Endothelial cell of umbilical vein (primary cell): ENCODE data around the gene STARD3NL. TPM values are rescaled to one million over a fixed set of nuclear protein-coding genes. Genes with fewer than 3 reads are reported as not detected.

Experiments
- BruUV-seq: library from RNA; stranded (reverse); fragments of 400-500 nt; replicated peaks from 2 replicates; lab custom pipeline; 2021; lab: Mats Ljungman, UMichigan
- CTCF ChIA-PET: fragments of 300-600, 350-600 bp; sonication (Branson Sonifier 250); formaldehyde crosslinking; loops from one replicate; lab custom pipeline; 2021; ENCODE audit warnings: antibody characterized with exemption, inconsistent platforms; lab: Charles Lee
- POLR2A ChIA-PET: fragments of 300-600, 350-600 bp; sonication (Branson Sonifier 250); formaldehyde crosslinking; loops from one replicate; lab custom pipeline; 2021; ENCODE audit warnings: antibody characterized with exemption, inconsistent platforms; lab: Charles Lee
- DNase-seq: peaks from one replicate; pipeline ENCODE4 v3.0.0-alpha.2; 2011; ENCODE audit warnings: low read depth, low spot score
- FAIRE-seq: peaks from 2 replicates; lab custom pipeline; 2011; peaks lifted over from hg19 to GRCh38; lab: Jason Lieb, UNC
- H2AFZ ChIP-seq: 2 replicates; pipeline ENCODE4 v1.6.0; 2012; ENCODE audit warnings: low read depth, low read length, control low read depth, inconsistent platforms
- H3K27ac ChIP-seq: 2 replicates; pipeline ENCODE4 v1.5.1; 2011; ENCODE audit warnings: low read depth, mild to moderate bottlenecking, control low read depth, low read length, moderate library complexity; ENCODE audit not compliant: insufficient read depth
- H3K27me3 ChIP-seq, 2 experiments: 2 replicates each; pipeline versions ENCODE4 v1.6.0 to v1.6.1; 2011; ENCODE audit warnings: low read length in 2 of 2, mixed read lengths in 1 of 2; ENCODE audit not compliant: control insufficient read depth in 2 of 2, insufficient read depth in 2 of 2
- H3K36me3 ChIP-seq, 2 experiments: 2 replicates in 1 of 2; 3 replicates in 1 of 2; pipeline ENCODE4 v1.5.1; 2011; ENCODE audit warnings: low read length in 2 of 2, mild to moderate bottlenecking in 1 of 2, moderate library complexity in 1 of 2; ENCODE audit not compliant: control insufficient read depth in 2 of 2, insufficient read depth in 2 of 2; ENCODE audit errors: extremely low read depth in 1 of 2
- H3K4me1 ChIP-seq: 3 replicates; pipeline ENCODE4 v1.5.1; 2011; ENCODE audit warnings: mild to moderate bottlenecking, low read length; ENCODE audit not compliant: control insufficient read depth, insufficient read depth; ENCODE audit errors: extremely low read depth
- H3K4me2 ChIP-seq: 2 replicates; pipeline ENCODE4 v1.6.1; 2011; ENCODE audit warnings: low read length, control low read depth, mixed read lengths; ENCODE audit not compliant: insufficient read depth
- H3K4me3 ChIP-seq, 3 experiments: fragments of 200-600 bp in 1 of 3; sonication (generic), shearing (Covaris generic) in 1 of 3; replicated peaks in 1 of 3; 2 replicates each; pipeline ENCODE4 v1.5.1; 2011 to 2016; ENCODE audit warnings: control low read depth in 3 of 3, low read length in 3 of 3, mild to moderate bottlenecking in 2 of 3, inconsistent platforms in 1 of 3, low read depth in 1 of 3, moderate library complexity in 1 of 3; ENCODE audit not compliant: insufficient read depth in 1 of 3
- H3K79me2 ChIP-seq: 2 replicates; pipeline ENCODE4 v1.6.0; 2012; ENCODE audit warnings: low read length, inconsistent platforms; ENCODE audit not compliant: control insufficient read depth, insufficient read depth
- H3K9ac ChIP-seq: replicated peaks from 2 replicates; pipeline ENCODE3; 2011; ENCODE audit warnings: low read length, control low read depth; ENCODE audit not compliant: insufficient read depth; ENCODE audit errors: extremely low read depth
- H3K9me1 ChIP-seq: replicated peaks from 3 replicates; pipeline ENCODE4 v1.6.0; 2011; ENCODE audit warnings: mild to moderate bottlenecking, low read length; ENCODE audit not compliant: control insufficient read depth, insufficient read depth; ENCODE audit errors: extremely low read depth
- H3K9me3 ChIP-seq: replicated peaks from 2 replicates; pipeline ENCODE4 v1.5.1; 2012; ENCODE audit warnings: low read length, inconsistent platforms; ENCODE audit not compliant: control insufficient read depth, insufficient read depth
- H4K20me1 ChIP-seq: replicated peaks from 2 replicates; pipeline ENCODE3; 2011; ENCODE audit warnings: mild to moderate bottlenecking, low read length; ENCODE audit not compliant: control insufficient read depth, insufficient read depth; ENCODE audit errors: extremely low read depth
- EZH2 ChIP-seq: IDR thresholded peaks from 2 replicates; pipeline ENCODE4 v1.6.1; 2012; ENCODE audit warnings: borderline replicate concordance, low read depth, mild to moderate bottlenecking, moderate library complexity, low read length, inconsistent platforms; ENCODE audit not compliant: severe bottlenecking
- FOS ChIP-seq: IDR thresholded peaks from 2 replicates; pipeline ENCODE4 v1.6.1; 2011; ENCODE audit warnings: mild to moderate bottlenecking, low read length, moderate library complexity, borderline replicate concordance; ENCODE audit not compliant: insufficient read depth
- GATA2 ChIP-seq: IDR thresholded peaks from 2 replicates; pipeline ENCODE4 v1.7.0; 2011; ENCODE audit warnings: low read depth, mild to moderate bottlenecking, moderate library complexity, mixed read lengths, low read length; ENCODE audit not compliant: insufficient read length, insufficient read depth
- JUN ChIP-seq: IDR thresholded peaks from 2 replicates; pipeline ENCODE4 v1.6.1; 2011; ENCODE audit warnings: borderline replicate concordance, low read depth; ENCODE audit not compliant: insufficient read length, insufficient read depth
- MYC ChIP-seq: IDR thresholded peaks from one replicate; pipeline ENCODE4 v1.6.1; 2011; ENCODE audit warnings: mild to moderate bottlenecking, low read depth, low read length
- POLR2A ChIP-seq: IDR thresholded peaks from 2 replicates; pipeline ENCODE4 v1.6.1; 2012; ENCODE audit warnings: low read depth, mild to moderate bottlenecking, control low read depth, low read length
- POLR2AphosphoS5 ChIP-seq: IDR thresholded peaks from 2 replicates; pipeline ENCODE4 v1.6.1; 2012; ENCODE audit warnings: low read depth, mild to moderate bottlenecking, control low read depth, low read length, moderate library complexity; ENCODE audit not compliant: insufficient read depth
- dilution Hi-C: fragments of 300-500 bp; cut with MboI; formaldehyde crosslinking; loops from one replicate; pipeline ENCODE4 v1.15.0; 2019; ENCODE audit warnings: low sequenced_read_pairs; ENCODE audit not compliant: extremely low pct_ligation_motif_present
- intact Hi-C: fragments of 100-400 bp; cut with micrococcal nuclease; formaldehyde crosslinking; loops from one replicate; pipeline ENCODE4 v1.10.0; 2022
- polyA plus RNA-seq, 4 experiments: library from polyadenylated mRNA; depleted of rRNA in 3 of 4; stranded (reverse) in 3 of 4; unstranded in 1 of 4; fragments of >200 nt; gene quantifications; 2 replicates each; pipeline versions ENCODE4 v1.2.1 to v1.2.3, GENCODE V29; 2011 to 2012; ENCODE audit warnings: missing spikeins in 1 of 4
- total RNA-seq: library from RNA; stranded (reverse); gene quantifications from 2 replicates; pipeline ENCODE4 v1.2.3, GENCODE V29; 2021
- TF ChIP-seq, protein P1 (sequence below): IDR thresholded peaks from 2 replicates; pipeline ENCODE4 v1.6.1; 2011; ENCODE audit not compliant: insufficient read depth, insufficient read length
- TF ChIP-seq, protein P2 (sequence below), 2 donors: IDR thresholded peaks; 1 replicate in 1 of 2; 2 replicates in 1 of 2; pipeline ENCODE4 v1.5.1; 2011; ENCODE audit warnings: low read length in 2 of 2, mild to moderate bottlenecking in 2 of 2, moderate library complexity in 2 of 2, control low read depth in 1 of 2, inconsistent platforms in 1 of 2, low read depth in 1 of 2; ENCODE audit not compliant: insufficient read depth in 1 of 2; ENCODE audit errors: extremely low read depth in 1 of 2

STARD3NL gene
- total and polyA plus RNA-seq, 2 donors (not counting 3 experiments of a cell fraction or from before 2014, with no cell fraction given), result 52.8 to 73.6 TPM

DNA sequence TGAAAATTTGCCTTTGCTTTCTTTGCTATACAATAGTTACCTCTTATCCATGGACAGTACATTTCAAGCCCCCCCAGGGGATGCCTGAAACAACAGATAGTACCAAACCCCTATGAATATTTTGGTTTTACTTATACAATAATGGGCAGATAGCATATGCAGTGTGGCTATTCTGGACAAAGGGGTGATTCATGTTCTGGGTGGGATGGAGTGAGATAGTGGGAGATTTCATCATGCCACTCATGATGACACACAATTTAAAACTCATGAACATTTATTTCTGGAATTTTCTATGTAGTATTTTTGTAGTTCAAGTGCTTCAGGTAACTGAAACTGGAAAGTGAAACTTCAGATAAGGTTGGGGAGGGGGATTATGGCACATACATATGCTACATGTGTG lies 12.0 kb downstream of the STARD3NL start:
- no peaks in the 10 kb centered on the region for H3K27me3 ChIP-seq
- intact Hi-C loops, result no loop called here
- POLR2A ChIA-PET, result no interaction called here
- H2AFZ ChIP-seq, result no peak overlapping the region
- H3K4me3 ChIP-seq, result no peak overlapping the region
- peaks cover 95% of the 10 kb centered on the region for H3K79me2 ChIP-seq
- DNase-seq (no peak), FAIRE-seq (no peak)
- peaks cover 9% of the 10 kb centered on the region for H4K20me1 ChIP-seq
- no peaks in the 10 kb centered on the region for H3K9me1 ChIP-seq
- no peak overlapping the region for H3K4me2 ChIP-seq
- TF ChIP-seq POLR2AphosphoS5 (no peak), JUN (no peak), POLR2A (no peak), EZH2 (no peak), MYC (no peak), FOS (no peak), GATA2 (no peak)
- TF ChIP-seq, protein P1, sequence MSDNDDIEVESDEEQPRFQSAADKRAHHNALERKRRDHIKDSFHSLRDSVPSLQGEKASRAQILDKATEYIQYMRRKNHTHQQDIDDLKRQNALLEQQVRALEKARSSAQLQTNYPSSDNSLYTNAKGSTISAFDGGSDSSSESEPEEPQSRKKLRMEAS, result no peak
- TF ChIP-seq, protein P2, sequence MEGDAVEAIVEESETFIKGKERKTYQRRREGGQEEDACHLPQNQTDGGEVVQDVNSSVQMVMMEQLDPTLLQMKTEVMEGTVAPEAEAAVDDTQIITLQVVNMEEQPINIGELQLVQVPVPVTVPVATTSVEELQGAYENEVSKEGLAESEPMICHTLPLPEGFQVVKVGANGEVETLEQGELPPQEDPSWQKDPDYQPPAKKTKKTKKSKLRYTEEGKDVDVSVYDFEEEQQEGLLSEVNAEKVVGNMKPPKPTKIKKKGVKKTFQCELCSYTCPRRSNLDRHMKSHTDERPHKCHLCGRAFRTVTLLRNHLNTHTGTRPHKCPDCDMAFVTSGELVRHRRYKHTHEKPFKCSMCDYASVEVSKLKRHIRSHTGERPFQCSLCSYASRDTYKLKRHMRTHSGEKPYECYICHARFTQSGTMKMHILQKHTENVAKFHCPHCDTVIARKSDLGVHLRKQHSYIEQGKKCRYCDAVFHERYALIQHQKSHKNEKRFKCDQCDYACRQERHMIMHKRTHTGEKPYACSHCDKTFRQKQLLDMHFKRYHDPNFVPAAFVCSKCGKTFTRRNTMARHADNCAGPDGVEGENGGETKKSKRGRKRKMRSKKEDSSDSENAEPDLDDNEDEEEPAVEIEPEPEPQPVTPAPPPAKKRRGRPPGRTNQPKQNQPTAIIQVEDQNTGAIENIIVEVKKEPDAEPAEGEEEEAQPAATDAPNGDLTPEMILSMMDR (IDR thresholded peaks at IDR 0.05; ENCODE audit: extremely low read depth in 1 of 2, insufficient read depth in 1 of 2, low read depth in 1 of 2, low read length in 2 of 2), result no peak
- H3K36me3 ChIP-seq, result no peaks in the 10 kb centered on the region
- H3K9me3 ChIP-seq, result no peaks in the 10 kb centered on the region
- H3K4me1 ChIP-seq, result peaks cover 3% of the 10 kb centered on the region
- CTCF ChIA-PET, result no interaction called here
- dilution Hi-C loops, result no loop called here
- BruUV-seq, result no TSS peak
- no peak overlapping the region for H3K9ac ChIP-seq
- no peak overlapping the region for H3K27ac ChIP-seq
